Subcutaneous preadipocyte (primary cell): ENCODE measurements around the gene CTRL. TPM values are rescaled to one million over a fixed set of nuclear protein-coding genes. Genes with fewer than 3 reads are reported as not detected.

ENCODE experiments used
- small RNA-seq: library from RNA; depleted of rRNA; stranded (forward); fragments of <200 nt; gene quantifications from one replicate; pipeline ENCODE3, GENCODE V24; 2012
- total RNA-seq: library from RNA; depleted of rRNA; stranded (reverse); fragments of >200 nt; gene quantifications from 2 replicates; pipeline ENCODE4 v1.2.3, GENCODE V29; 2012

Gene CTRL
- 0.37 and 1.4 TPM in 2 replicates for total RNA-seq

DNA sequence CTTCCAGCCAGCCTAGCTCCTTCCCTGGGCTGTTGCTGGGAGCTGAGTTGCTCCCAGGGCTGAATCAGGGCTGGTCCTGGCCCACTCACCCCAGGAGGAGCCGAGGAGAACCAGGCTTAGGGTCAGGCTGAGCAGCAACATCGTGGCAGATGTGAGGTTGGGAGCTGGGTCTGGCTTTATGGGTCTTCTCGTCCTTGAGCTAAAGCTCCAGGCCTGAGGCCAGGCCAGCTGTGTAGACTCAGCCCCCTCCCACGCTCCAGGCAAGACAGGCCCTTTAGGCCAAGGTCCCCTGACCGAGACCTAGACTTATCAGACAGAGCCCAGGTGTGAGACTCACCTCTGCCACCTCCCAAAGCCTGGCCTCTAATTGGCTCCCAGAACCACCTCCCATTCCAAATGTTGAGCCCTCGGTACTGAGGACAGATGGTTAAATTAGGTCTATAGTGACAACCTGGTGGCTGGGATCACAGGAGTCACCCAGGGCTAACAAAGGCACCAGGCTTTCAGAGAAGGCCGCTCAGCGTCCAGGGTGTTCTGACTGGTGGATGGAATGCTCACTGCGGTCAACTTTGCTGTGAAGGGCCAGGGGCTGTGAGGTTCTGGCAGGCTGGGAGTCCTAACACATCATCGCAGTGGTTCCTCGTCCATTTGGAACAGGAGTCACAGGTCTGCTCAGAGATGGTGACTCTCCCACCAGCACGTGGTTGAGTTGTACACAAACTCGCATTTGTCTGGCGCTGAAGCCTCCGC is at the start of gene CTRL:
TSS of gene CTRL (minus strand) at position 151 of the 750 bp plus-strand sequence. CDS start at position 141, 10 bp downstream.

DNA sequence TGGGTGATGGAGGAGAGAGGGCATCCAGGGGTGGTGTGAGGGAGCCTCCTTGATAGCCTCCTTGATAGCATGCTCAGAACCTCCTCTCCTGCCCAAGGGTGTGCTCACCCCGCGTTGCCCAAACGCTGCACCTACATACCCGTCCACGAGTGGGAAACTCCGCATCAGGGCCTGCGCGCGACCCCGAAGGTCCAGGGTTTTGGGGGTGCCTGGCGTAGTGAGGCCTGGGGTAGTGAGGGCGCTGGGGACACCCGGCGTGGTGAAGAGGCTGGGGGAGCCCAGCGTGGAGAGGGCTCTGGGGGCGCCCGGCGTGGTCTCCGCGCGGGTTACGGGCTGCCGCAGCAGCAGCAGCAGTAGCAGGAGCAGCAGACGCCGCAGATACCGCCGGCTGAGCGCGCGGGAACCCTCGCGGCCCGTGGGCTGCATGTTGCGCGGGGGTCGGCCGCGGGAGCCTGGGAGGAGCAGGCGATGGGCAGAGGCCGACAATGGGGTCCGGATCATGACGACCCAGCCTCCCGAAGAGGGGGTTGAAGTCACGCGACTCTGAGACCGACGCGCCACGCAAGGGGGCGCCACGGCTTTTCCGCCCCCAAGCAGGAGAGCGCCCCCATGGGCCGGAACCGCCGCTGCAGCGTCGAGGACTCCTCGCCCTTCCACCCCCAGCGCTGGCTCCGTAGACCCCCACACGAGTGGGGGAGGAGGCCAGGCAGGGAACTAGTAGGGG is 48.5 kb upstream of the CTRL start, which contains the start of gene DPEP3:
TSS of gene DPEP3 (minus strand) at position 545 of the 724 bp plus-strand sequence. CDS start at position 426, 119 bp downstream.

DNA sequence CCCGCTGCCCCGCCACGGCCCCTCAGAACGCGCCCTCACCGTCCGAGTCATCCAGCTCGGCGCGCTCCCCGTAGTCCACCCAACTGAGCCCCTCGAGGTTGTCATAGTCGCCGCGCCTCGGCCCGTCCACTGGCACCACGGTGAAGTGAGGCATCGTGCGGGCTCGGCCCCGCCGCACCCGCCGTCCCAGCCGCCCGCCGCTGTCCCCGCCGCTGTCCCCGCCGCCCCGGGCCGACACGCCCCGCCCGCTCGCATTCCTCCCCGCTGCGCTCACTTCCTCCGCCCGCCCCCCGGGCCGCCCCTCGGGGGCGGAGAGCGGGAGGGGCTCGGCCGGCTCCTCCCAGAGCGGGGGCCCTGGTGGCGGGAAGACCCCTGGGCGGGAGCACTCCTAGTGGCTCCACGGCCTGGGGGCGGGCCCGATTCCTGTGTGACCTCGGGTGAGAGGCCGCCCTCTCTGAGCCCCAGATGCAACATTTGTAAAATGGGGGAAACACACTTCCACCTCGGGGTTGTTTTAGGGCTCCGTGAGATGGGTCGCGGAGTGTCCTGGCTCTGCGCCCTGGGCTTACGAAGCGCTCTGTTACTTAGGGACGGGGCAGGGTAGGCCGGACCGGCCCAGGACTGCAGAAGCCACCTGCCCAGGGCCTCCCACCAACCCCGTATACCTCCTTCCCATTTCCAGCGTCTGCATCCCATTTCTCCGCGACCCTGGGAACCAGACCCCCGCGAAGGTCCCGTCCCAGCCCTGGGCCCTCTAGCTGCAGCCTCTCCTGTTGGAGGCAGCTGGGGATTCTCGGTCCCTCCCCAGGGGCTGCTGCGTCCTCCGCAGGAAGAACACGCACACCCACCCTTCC is 37.0 kb upstream of the CTRL start, which contains the start of gene SLC12A4:
TSS of gene SLC12A4 (minus strand) at position 238 of the 854 bp plus-strand sequence. CDS start at position 154, 84 bp downstream.

DNA sequence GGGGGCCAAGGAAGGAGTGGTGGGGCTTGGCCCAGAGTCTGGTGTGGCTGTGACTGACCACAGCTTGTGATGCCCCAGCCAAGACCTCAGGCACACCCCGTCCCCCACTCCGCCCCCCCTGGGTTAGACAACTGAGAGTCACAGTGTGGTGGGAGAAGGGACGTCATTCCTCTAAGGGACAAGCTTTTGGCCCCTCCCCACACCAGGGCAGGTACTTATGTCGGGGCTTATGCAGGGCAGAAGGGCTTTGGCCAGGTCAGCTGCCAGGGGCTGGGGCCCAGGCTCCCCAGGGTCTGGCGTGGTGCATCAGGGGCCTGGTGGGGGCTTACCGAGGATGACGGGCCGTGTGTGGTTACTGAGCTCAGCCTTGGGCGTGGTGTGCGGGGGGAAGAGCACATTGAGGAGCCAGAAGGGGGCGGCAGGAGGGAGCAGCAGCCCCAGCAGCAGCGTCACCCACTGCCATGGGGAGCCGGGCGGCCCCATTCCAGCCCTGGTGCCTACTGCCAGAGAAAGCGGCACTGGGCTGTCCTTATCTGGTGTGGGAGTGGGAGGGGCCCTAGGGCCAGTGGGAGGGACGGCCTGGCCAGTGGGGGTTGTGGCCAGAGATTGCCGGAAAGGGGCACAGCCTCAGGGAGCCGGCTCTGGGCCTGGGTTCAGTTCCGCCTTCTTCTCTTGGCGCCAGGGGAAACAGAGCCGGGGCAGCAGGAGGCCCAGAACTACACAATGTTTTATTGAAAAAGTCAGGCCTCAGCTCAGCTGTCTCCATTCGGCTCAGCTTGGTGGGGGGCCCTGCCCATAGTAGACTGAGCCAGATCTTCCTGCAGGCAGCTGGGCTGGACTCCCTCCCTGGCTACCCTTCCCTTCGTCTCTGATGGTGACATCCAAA is 12.2 kb upstream of the CTRL start, which contains the start of gene LCAT:
TSS of gene LCAT (minus strand) at position 502 of the 886 bp plus-strand sequence. CDS start at position 483, 19 bp downstream.

GRCh38 chr16:67936124-67936879 is 4.6 kb upstream of the CTRL start, which contains the start of gene PSMB10:
PSMB10 (minus strand) TSS chr16:67936850; CDS start chr16:67936749, 101 bp downstream.

GRCh38 chr16:67892899-67893742 is 38.5 kb downstream of the CTRL start, which contains the start of gene PSKH1:
PSKH1 (plus strand) TSS chr16:67893254; CDS start chr16:67908750, 15,496 bp downstream.

GRCh38 chr16:67884684-67885083 is 47.0 kb downstream of the CTRL start, which contains the start of gene NRN1L:
NRN1L (plus strand) TSS chr16:67884885; CDS start chr16:67884904, 19 bp downstream.

Small RNA genes within 50 kb of the gene (small RNA-seq; reads per million reads assigned to genes)
- not detected for gene NRN1L

Other genes starting within 250 kb of the CTRL start
- 13.2 and 17.0 TPM in 2 replicates for gene GFOD2, start 212.5 kb downstream of the CTRL start, total RNA-seq
- 5.1 and 7.0 TPM in 2 replicates for gene RANBP10, start 125.3 kb downstream of the CTRL start, total RNA-seq
- 0.98 and 2.2 TPM in 2 replicates for gene TSNAXIP1, start 125.0 kb downstream of the CTRL start, total RNA-seq
- gene THAP11, start 89.5 kb downstream of the CTRL start, total RNA-seq = 26.1 and 28.0 TPM in 2 replicates
- 210 and 284 TPM in 2 replicates for gene NUTF2, start 84.9 kb downstream of the CTRL start, total RNA-seq
- 27.0 and 32.7 TPM in 2 replicates for gene CENPT, start 84.2 kb downstream of the CTRL start, total RNA-seq
- 55.5 and 72.9 TPM in 2 replicates for gene EDC4, start 58.8 kb downstream of the CTRL start, total RNA-seq
- gene NRN1L, start 47.0 kb downstream of the CTRL start, total RNA-seq = 0.37 TPM in 1 of 2 replicates, not detected in the other
- 12.1 TPM in 2 replicates for gene PSKH1, start 38.6 kb downstream of the CTRL start, total RNA-seq
- 29.7 and 41.2 TPM in 2 replicates for gene PSMB10, start 5.0 kb upstream of the CTRL start, total RNA-seq
- gene LCAT, start 12.3 kb upstream of the CTRL start, total RNA-seq = 5.1 and 11.1 TPM in 2 replicates
- gene SLC12A4, start 36.8 kb upstream of the CTRL start, total RNA-seq = 40.8 and 73.3 TPM in 2 replicates
- gene DPEP3, start 48.6 kb upstream of the CTRL start, total RNA-seq = not detected in 2 replicates
- not detected in 2 replicates for gene DPEP2, start 67.6 kb upstream of the CTRL start, total RNA-seq
- gene DPEP2NB, start 84.0 kb upstream of the CTRL start, total RNA-seq = not detected in 2 replicates
- 14.7 and 19.0 TPM in 2 replicates for gene DDX28, start 91.4 kb upstream of the CTRL start, total RNA-seq
- gene DUS2, start 91.4 kb upstream of the CTRL start, total RNA-seq = 18.0 and 21.5 TPM in 2 replicates
- 17.3 and 27.2 TPM in 2 replicates for gene NFATC3, start 153.5 kb upstream of the CTRL start, total RNA-seq